Thyroid gland (tissue), 4 donors: ENCODE measurements around the gene UBASH3B. TPM values are rescaled to one million over a fixed set of nuclear protein-coding genes. Genes with fewer than 3 reads are reported as not detected.
A peak's percentile ranks its signal among the peaks of the same experiment; 100 is the strongest.

ENCODE experiments used
- DNase-seq, 2 donors: peaks; one replicate each; pipeline ENCODE4 v3.0.0-alpha.2; 2019
- H3K27ac ChIP-seq, 3 donors: fragments of 200-600 bp; sonication (generic); 1 replicate in 2 of 3; 2 replicates in 1 of 3; pipeline ENCODE4 v1.5.1; 2016 to 2019; ENCODE audit warnings: mild to moderate bottlenecking in 1 of 3, moderate library complexity in 1 of 3
- H3K27me3 ChIP-seq: fragments of 200-600 bp; sonication (generic); one replicate; pipeline ENCODE4 v1.5.1; 2019
- H3K36me3 ChIP-seq, 2 donors: fragments of 200-600 bp; sonication (generic); one replicate each; pipeline ENCODE4 v1.5.1; 2016 to 2019
- H3K4me1 ChIP-seq, 2 donors: fragments of 200-600 bp; sonication (generic); one replicate each; pipeline ENCODE4 v1.5.1; 2017 to 2019
- H3K4me3 ChIP-seq, 3 donors: fragments of 200-600 bp; sonication (generic); replicated peaks in 1 of 3; 1 replicate in 2 of 3; 2 replicates in 1 of 3; pipeline ENCODE4 v1.5.1; 2016; ENCODE audit warnings: mild to moderate bottlenecking in 1 of 3
- H3K9me3 ChIP-seq: fragments of 200-600 bp; sonication (generic); one replicate; pipeline ENCODE4 v1.5.1; 2017
- POLR2A ChIP-seq, 2 donors: fragments of 450-650 bp; IDR thresholded peaks; one replicate each; pipeline ENCODE4 v1.6.1; 2017; ENCODE audit warnings: antibody characterized with exemption in 2 of 2, mild to moderate bottlenecking in 2 of 2, moderate library complexity in 1 of 2
- WGBS, 2 donors: methylation state at CpG; one replicate each; pipeline ENCODE4 v1.1.5; 2017; 5-methylcytosine and 5-hydroxymethylcytosine counted together
- intact Hi-C: fragments of 100-400 bp; cut with DNase I; formaldehyde crosslinking; loops from one replicate; pipeline ENCODE4 v1.15.1; 2023
- total RNA-seq, 4 donors: library from RNA; depleted of rRNA; stranded (reverse); fragments of >200 nt; gene quantifications; one replicate each; pipeline ENCODE4 v1.2.3, GENCODE V29; 2016
- TF ChIP-seq, protein P1 (sequence below), 6 experiments: fragments of 200-600 bp in 3 of 6; fragments of 450-650 bp in 3 of 6; sonication (generic) in 3 of 6; IDR thresholded peaks; one replicate each; pipeline ENCODE4 v1.5.1; 2016 to 2019; ENCODE audit warnings: antibody characterized with exemption in 6 of 6, mild to moderate bottlenecking in 2 of 6, inconsistent platforms in 1 of 6, moderate library complexity in 1 of 6

UBASH3B gene
- total RNA-seq, 4 donors from 2014 or later: 4.3 to 16.6 (median 9.1) TPM

DNA sequence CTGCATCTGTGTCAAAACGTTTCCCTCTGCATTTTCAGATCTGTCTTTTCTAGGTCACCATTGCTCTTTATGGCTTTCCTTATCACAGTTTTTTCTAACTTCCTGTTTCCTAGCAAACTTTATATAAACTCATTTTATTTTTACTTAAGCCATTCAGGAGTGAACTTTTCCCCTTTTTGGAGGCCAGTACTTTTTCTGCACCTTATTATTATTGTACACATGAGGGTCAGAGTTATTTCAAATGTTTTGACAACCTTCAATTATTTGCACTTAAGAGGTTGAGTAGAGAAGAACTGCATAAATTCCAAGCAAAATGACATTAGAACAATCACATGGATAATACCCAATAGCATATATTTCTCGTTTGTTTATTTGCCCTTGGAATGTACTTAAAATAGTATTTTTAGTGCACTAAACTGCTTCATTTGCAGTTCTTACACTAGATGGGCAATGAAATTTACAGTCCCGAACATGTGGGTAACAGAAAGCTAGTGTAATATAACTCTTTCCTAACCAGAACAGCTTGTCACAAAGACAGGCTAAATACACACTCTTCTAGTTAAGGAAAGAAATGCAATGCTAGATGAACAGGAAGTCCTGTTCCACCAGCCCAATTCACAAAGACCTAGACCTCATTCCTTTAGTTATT, 79.5 kb downstream of the UBASH3B start:
- TF ChIP-seq, protein P1, sequence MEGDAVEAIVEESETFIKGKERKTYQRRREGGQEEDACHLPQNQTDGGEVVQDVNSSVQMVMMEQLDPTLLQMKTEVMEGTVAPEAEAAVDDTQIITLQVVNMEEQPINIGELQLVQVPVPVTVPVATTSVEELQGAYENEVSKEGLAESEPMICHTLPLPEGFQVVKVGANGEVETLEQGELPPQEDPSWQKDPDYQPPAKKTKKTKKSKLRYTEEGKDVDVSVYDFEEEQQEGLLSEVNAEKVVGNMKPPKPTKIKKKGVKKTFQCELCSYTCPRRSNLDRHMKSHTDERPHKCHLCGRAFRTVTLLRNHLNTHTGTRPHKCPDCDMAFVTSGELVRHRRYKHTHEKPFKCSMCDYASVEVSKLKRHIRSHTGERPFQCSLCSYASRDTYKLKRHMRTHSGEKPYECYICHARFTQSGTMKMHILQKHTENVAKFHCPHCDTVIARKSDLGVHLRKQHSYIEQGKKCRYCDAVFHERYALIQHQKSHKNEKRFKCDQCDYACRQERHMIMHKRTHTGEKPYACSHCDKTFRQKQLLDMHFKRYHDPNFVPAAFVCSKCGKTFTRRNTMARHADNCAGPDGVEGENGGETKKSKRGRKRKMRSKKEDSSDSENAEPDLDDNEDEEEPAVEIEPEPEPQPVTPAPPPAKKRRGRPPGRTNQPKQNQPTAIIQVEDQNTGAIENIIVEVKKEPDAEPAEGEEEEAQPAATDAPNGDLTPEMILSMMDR (IDR thresholded peaks at IDR 0.05): no peak
- TF ChIP-seq POLR2A (IDR thresholded peaks at IDR 0.05): no peak
- Histone ChIP-seq H3K27ac (peak overlapping the region in 1 of 3 donors; percentile 31), H3K4me1 (peaks cover 6 to 28% of the 10 kb centered on the region in 2 donors), H3K27me3 (no peaks in the 10 kb centered on the region), H3K9me3 (no peaks in the 10 kb centered on the region), H3K4me3 (no peak overlapping the region), H3K36me3 (no peaks in the 10 kb centered on the region)
- 17 to 26% methylated on average over 3 of the region's 3 CpGs for WGBS, 2 donors
- intact Hi-C loops: no loop called here
- no peak for DNase-seq

DNA sequence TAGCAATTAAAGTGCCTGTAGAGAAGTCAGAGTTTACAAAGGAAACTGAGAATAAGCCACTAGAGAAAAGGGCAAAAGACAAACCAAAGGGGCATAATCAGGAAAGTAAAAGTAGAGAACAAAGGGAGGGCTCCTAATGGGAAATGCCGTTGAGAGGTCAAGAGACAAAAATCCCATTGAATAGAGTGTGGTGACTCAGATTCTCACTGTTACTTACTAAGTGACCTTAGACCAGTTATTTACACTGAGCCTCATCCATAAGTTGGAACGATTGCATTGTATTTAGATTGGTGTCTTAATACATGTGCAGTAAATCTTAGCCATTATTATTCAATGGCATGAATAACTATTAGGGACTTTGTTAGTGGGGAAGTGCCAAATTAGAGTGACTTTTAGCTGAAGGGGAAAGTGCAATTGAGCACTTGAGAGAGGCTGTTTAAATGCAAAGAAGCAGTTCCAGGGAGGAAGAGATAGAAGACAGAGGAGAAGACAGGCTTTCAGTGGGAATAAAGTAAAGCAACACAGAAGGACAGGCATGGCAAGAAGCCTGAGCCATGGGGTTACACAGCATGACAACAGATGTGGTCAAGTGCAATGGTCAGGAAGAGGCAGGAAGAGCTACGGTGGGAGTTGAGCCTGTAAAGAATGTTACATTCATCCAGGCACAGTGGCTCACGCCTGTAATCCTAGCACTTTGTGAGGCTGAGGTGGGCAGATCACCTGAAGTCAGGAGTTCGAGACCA, 82.6 kb downstream of the UBASH3B start:
- H3K27ac ChIP-seq: no peak overlapping the region
- TF ChIP-seq POLR2A (IDR thresholded peaks at IDR 0.05): no peak
- H3K27me3 ChIP-seq: no peaks in the 10 kb centered on the region
- no peaks in the 10 kb centered on the region for H3K9me3 ChIP-seq
- WGBS, 2 donors: 79 to 83% methylated on average over 5 of the region's 5 CpGs
- no peaks in the 10 kb centered on the region for H3K36me3 ChIP-seq
- peaks cover 6 to 29% of the 10 kb centered on the region in 2 donors for H3K4me1 ChIP-seq
- intact Hi-C loops: no loop called here
- DNase-seq: no peak
- H3K4me3 ChIP-seq: no peak overlapping the region

DNA sequence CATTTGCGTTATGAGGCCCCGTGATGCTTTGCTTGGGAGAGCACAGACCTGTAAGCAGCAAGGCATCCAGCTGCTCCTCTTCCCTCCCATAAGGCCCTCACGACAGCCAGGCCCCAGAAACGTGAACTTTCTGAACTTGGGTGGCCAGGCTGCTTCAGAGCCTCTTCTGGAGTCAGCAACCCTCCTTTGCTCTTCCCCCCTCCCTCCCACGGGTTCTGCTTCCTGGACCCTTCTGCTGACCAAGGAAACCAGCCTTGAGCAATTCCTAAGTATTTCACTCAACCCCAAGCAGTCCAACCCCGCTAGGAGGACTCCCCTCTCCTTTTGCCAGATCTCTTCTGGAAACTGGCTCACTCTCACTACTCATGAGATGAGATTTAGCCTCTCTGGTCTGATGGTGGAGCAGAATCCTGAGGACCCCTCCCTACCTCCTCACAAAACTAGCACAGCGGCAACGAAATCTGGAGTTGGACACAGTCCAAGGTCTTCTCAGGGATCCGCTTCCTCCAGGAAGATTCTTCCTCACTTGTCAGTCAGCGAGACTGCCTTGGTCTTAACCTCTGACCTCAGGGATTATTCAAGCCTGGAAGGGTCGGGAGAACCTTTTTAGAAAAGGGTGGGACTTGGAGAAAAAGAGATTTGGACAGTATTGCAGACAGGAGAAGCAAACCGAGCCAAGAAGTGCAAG, 86.2 kb downstream of the UBASH3B start:
- Histone ChIP-seq H3K27ac (no peak overlapping the region), H3K4me3 (no peak overlapping the region), H3K9me3 (no peaks in the 10 kb centered on the region), H3K36me3 (no peaks in the 10 kb centered on the region), H3K4me1 (peaks cover 0 to 6% of the 10 kb centered on the region in 2 donors), H3K27me3 (no peaks in the 10 kb centered on the region)
- intact Hi-C loops: no loop called here
- WGBS, 2 donors: 51 to 55% methylated on average over 11 to 12 of the region's 12 CpGs
- no peak for TF ChIP-seq POLR2A (IDR thresholded peaks at IDR 0.05)
- TF ChIP-seq, protein P1 (IDR thresholded peaks at IDR 0.05): no peak
- peak in 1 of 2 donors; percentile 27 for DNase-seq

DNA sequence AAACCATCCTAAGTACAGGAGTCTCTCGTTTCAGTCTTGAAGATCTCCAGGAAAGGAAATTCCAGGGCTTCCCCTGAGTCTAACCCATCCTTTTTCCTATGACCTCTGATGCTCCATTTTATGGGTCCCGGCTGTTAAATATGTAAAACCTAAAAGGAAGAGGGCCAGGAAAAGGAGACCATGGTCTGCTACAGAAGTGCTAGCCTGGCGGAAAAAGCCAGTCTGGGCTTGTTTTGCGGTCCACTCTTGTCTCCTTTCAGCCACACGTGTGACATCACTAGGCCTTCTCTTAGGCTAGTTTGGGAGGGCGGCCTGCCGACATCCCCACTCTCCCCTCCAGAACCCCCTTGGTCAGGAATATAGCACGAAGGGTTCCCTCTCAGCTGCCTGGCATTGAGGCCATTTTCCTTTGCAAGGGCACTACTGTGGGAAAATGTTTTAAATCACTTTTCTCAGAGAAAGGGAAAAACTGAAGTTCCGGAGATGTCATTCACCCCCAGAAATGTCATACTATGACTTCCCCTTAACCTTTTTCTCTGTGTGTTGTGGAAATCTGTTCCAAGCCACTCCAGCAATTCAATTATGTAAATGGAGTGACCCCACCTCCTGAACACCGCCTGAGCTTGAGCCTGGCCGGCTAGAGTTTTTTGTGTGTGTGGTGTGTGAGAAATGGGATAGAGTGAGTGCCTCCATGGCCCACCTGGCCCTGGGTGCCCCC, 86.9 kb downstream of the UBASH3B start:
- no peak overlapping the region for H3K4me3 ChIP-seq
- intact Hi-C loops: no loop called here
- no peak overlapping the region for H3K27ac ChIP-seq
- H3K36me3 ChIP-seq: no peaks in the 10 kb centered on the region
- no peak for DNase-seq
- WGBS, 2 donors: 72 to 81% methylated on average over 11 of the region's 11 CpGs
- H3K4me1 ChIP-seq: peaks cover 0 to 6% of the 10 kb centered on the region in 2 donors
- TF ChIP-seq, protein P1 (IDR thresholded peaks at IDR 0.05): no peak
- no peak for TF ChIP-seq POLR2A (IDR thresholded peaks at IDR 0.05)
- no peaks in the 10 kb centered on the region for H3K9me3 ChIP-seq
- no peaks in the 10 kb centered on the region for H3K27me3 ChIP-seq

DNA sequence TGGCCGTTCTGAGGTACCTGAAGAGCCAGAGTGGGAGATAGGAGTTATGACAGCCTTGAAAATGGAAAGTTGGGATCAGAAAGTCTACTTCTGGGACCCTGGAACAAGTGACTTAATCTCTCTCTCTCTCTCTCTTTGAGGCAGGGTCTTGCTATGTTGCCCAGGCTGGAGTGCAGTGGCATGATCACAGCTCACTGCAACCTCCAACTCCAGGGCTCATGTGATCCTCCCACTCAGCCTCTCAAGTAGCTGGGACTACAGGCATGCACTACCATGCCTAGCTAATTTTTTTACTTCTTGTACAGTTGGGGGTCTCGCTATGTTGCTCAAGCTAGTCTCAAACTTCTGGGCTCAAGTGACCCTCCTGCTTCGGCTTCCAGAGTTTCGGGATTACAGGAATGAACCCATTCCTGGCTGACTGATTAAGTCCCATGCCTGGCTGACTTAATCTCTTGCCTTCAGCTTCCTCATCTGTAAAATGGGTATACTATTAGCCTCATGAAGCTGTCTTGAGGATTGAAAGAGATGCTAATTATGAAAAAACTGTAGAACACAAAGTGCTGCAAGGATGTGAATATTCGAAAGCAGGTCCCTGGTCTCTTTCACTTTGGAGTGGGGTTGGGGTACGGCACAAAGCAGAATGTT, 87.7 kb downstream of the UBASH3B start:
- H3K4me1 ChIP-seq: peaks cover 0 to 6% of the 10 kb centered on the region in 2 donors
- DNase-seq: no peak
- no peaks in the 10 kb centered on the region for H3K36me3 ChIP-seq
- no peak overlapping the region for H3K27ac ChIP-seq
- H3K4me3 ChIP-seq: no peak overlapping the region
- 85 to 93% methylated on average over 6 of the region's 6 CpGs for WGBS, 2 donors
- intact Hi-C loops: no loop called here
- no peaks in the 10 kb centered on the region for H3K27me3 ChIP-seq
- no peak for TF ChIP-seq POLR2A (IDR thresholded peaks at IDR 0.05)
- TF ChIP-seq, protein P1 (IDR thresholded peaks at IDR 0.05): no peak
- H3K9me3 ChIP-seq: no peaks in the 10 kb centered on the region
